Measurements from ENCODE around the gene LRRFIP1. TPM values are rescaled to one million over a fixed set of nuclear protein-coding genes. Genes with fewer than 3 reads are reported as not detected.

LRRFIP1 gene
- polyA plus RNA-seq, 2 donors = 58.9 to 69.5 TPM

DNA sequence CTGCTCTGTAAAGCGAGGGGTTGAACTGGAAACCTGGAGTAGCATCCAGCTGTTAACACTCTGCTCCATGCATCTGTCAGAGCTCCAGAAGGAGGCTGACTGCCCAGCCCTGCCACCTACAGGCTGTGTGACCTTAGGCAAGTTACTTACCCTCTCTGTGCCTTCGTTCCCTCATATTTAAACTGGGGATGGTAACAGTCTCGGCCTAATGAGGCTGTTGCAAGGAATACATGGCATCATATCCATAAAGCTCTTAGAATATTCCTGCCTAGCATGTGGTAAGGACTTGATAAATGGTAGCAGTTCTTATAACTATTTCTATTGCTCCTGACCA, 80.6 kb downstream of the LRRFIP1 start:
- no peak overlapping the region for H3K4me3 ChIP-seq (ENCODE audit: low read depth in 1 of 2, low read length in 2 of 2)
- H3K27me3 ChIP-seq (ENCODE audit: control insufficient read depth in 1 of 2, insufficient read depth in 2 of 2, low read length in 2 of 2) = no peaks in the 10 kb centered on the region
- peaks cover 8 to 22% of the 10 kb centered on the region in 2 donors for H3K4me1 ChIP-seq (ENCODE audit: control insufficient read depth in 2 of 2, insufficient read depth in 2 of 2, low read length in 1 of 2)
- peak overlapping the region; percentile 58 to 72 for H3K27ac ChIP-seq (ENCODE audit: low read depth in 2 of 2, low read length in 1 of 2)
- H3K9me3 ChIP-seq (ENCODE audit: control insufficient read depth in 2 of 2, insufficient read depth in 1 of 2, low read depth in 1 of 2, low read length in 1 of 2) = no peaks in the 10 kb centered on the region
- 74 to 82% methylated on average over 3 of the region's 3 CpGs for WGBS, 2 donors
- H3K36me3 ChIP-seq (ENCODE audit: control insufficient read depth in 2 of 2, insufficient read depth in 2 of 2, low read length in 1 of 2) = peaks cover 0 to 21% of the 10 kb centered on the region in 2 donors

DNA sequence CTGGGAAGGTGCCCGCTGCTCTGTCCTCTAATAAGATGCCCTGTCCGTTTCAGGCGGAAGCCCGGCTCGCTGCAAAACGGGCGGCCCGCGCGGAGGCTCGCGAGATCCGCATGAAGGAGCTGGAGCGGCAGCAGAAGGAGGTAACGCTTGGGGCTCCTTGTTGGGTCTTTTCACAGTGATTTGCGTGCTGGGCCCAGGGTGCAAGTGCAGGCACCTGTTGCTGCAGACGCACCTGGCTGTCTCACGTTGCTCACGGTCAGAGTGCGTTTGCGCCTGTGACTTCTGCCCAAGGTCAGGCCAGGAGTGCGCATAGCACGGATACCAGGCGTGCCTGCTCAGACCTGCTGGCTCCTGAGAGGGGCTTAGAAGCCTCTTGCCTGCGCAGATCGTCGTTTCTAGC, 81.1 kb downstream of the LRRFIP1 start:
- Histone ChIP-seq H3K9me3 (ENCODE audit: control insufficient read depth in 2 of 2, insufficient read depth in 1 of 2, low read depth in 1 of 2, low read length in 1 of 2) (no peaks in the 10 kb centered on the region), H3K4me1 (ENCODE audit: control insufficient read depth in 2 of 2, insufficient read depth in 2 of 2, low read length in 1 of 2) (peaks cover 8 to 19% of the 10 kb centered on the region in 2 donors), H3K27ac (ENCODE audit: low read depth in 2 of 2, low read length in 1 of 2) (peak overlapping the region in 1 of 2 donors; percentile 17), H3K36me3 (ENCODE audit: control insufficient read depth in 2 of 2, insufficient read depth in 2 of 2, low read length in 1 of 2) (peaks cover 0 to 21% of the 10 kb centered on the region in 2 donors), H3K27me3 (ENCODE audit: control insufficient read depth in 1 of 2, insufficient read depth in 2 of 2, low read length in 2 of 2) (no peaks in the 10 kb centered on the region), H3K4me3 (ENCODE audit: low read depth in 1 of 2, low read length in 2 of 2) (no peak overlapping the region)
- WGBS, 2 donors = 89 to 91% methylated on average over 27 of the region's 27 CpGs

DNA sequence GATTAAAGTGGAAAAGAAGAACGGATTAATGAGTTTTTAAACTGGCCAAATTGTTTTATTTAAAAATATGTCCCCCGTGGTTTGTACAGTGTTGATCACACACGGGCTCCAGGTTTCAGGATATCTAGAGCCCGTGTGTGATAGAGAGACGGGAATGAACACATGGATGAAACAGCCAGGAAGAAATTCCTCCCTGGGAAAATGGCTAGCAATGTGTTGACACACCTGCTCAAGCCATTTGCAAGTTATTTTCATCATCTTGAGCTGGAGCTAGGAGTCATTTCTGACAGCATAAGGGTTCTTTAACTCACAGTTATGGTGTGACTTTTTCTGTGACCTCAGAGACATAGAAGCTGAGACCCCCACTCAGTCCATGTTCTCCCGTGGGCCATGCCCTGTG, 81.6 kb downstream of the LRRFIP1 start:
- Histone ChIP-seq H3K36me3 (ENCODE audit: control insufficient read depth in 2 of 2, insufficient read depth in 2 of 2, low read length in 1 of 2) (peaks cover 0 to 21% of the 10 kb centered on the region in 2 donors), H3K4me1 (ENCODE audit: control insufficient read depth in 2 of 2, insufficient read depth in 2 of 2, low read length in 1 of 2) (peaks cover 4 to 15% of the 10 kb centered on the region in 2 donors), H3K27me3 (ENCODE audit: control insufficient read depth in 1 of 2, insufficient read depth in 2 of 2, low read length in 2 of 2) (no peaks in the 10 kb centered on the region), H3K4me3 (ENCODE audit: low read depth in 1 of 2, low read length in 2 of 2) (no peak overlapping the region), H3K9me3 (ENCODE audit: control insufficient read depth in 2 of 2, insufficient read depth in 1 of 2, low read depth in 1 of 2, low read length in 1 of 2) (no peaks in the 10 kb centered on the region), H3K27ac (ENCODE audit: low read depth in 2 of 2, low read length in 1 of 2) (peak overlapping the region in 1 of 2 donors; percentile 17)
- WGBS, 2 donors = 71 to 76% methylated on average over 6 of the region's 6 CpGs

DNA sequence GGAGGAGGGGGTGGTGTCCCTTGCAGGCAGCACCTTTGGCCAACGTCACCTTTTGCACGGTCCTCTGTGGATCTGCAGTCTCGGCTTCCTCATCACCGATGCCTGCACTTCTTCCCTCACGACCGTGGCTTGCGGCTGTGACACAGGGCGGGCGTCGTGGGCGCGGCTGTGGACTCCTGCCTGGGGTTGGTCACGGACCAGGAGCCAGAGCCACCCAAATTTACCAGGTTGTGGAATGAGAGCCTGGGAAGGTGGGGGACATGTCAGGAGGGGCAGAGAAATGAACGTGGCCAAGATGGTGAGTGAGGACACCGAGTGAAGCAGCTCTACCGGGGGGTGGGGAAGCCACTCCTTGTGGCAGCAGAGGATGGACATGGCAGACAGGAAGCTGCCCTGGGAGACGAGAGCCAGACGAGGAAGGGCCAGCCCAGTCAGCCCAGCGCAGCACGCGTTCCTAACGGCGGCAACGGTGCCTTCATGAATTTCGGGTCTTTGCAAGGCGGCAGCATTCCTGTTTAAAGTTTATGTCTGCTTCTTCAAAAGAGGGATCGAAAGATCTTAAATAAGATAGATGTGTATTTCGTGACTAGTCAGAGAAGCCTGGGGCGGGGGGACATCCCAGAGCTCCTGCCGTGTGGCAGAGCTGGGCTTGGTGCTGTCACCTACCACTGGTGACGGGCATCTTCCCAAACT, 84.2 kb downstream of the LRRFIP1 start:
- no peaks in the 10 kb centered on the region for H3K9me3 ChIP-seq (ENCODE audit: control insufficient read depth in 2 of 2, insufficient read depth in 1 of 2, low read depth in 1 of 2, low read length in 1 of 2)
- no peak overlapping the region for H3K27ac ChIP-seq (ENCODE audit: low read depth in 2 of 2, low read length in 1 of 2)
- H3K4me1 ChIP-seq (ENCODE audit: control insufficient read depth in 2 of 2, insufficient read depth in 2 of 2, low read length in 1 of 2) = peaks cover 2 to 3% of the 10 kb centered on the region in 2 donors
- no peaks in the 10 kb centered on the region for H3K27me3 ChIP-seq (ENCODE audit: control insufficient read depth in 1 of 2, insufficient read depth in 2 of 2, low read length in 2 of 2)
- H3K4me3 ChIP-seq (ENCODE audit: low read depth in 1 of 2, low read length in 2 of 2) = no peak overlapping the region
- H3K36me3 ChIP-seq (ENCODE audit: control insufficient read depth in 2 of 2, insufficient read depth in 2 of 2, low read length in 1 of 2) = peaks cover 0 to 21% of the 10 kb centered on the region in 2 donors
- 93 to 95% methylated on average over 31 of the region's 31 CpGs for WGBS, 2 donors

DNA sequence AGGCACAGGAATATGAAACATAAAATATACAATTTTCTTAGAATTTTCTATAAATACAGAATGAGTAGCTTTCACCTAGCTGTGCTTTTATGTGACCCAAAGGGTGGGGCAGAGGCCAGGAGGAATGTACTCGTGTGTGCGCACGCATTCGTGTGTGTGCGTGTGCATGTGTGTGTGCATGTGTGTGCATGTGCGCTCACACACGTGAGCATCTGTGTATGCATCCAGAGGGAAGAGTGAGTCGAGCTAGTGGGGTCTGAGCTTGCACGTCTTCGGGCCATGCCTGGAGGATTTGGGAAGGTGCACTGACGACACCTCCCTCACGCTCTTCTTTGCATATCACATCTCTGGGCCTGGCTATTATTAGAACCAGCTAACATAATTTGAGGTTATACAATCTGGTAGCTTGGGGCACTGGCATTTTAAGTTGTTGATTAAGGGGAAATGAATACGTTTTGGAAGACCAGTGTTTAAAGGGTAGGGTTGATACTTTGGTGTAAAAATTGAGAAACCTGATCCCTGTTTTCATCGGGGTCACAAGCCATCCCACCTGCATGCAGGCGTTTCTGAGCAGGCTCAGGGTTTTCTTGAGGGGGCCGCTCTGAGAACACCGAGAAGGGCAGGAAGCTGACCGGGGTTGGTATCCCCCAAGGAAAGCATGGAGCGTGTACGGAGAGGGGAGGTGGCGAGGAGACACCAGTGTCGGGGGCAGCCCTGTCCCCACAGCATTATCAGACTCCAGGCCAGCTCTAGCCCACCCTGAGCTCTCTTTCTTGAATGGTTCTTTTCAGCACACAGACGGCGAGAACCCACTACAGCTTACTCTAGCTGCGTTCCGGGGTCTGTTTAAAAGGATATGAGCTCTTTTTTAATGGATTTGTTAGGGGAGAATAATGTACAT, 85.3 kb downstream of the LRRFIP1 start:
- H3K4me3 ChIP-seq (ENCODE audit: low read depth in 1 of 2, low read length in 2 of 2) = no peak overlapping the region
- H3K27me3 ChIP-seq (ENCODE audit: control insufficient read depth in 1 of 2, insufficient read depth in 2 of 2, low read length in 2 of 2) = no peaks in the 10 kb centered on the region
- WGBS, 2 donors = 90 to 91% methylated on average over 26 of the region's 26 CpGs
- peaks cover 0 to 21% of the 10 kb centered on the region in 2 donors for H3K36me3 ChIP-seq (ENCODE audit: control insufficient read depth in 2 of 2, insufficient read depth in 2 of 2, low read length in 1 of 2)
- no peaks in the 10 kb centered on the region for H3K9me3 ChIP-seq (ENCODE audit: control insufficient read depth in 2 of 2, insufficient read depth in 1 of 2, low read depth in 1 of 2, low read length in 1 of 2)
- H3K4me1 ChIP-seq (ENCODE audit: control insufficient read depth in 2 of 2, insufficient read depth in 2 of 2, low read length in 1 of 2) = peaks cover 5 to 6% of the 10 kb centered on the region in 2 donors
- no peak overlapping the region for H3K27ac ChIP-seq (ENCODE audit: low read depth in 2 of 2, low read length in 1 of 2)

DNA sequence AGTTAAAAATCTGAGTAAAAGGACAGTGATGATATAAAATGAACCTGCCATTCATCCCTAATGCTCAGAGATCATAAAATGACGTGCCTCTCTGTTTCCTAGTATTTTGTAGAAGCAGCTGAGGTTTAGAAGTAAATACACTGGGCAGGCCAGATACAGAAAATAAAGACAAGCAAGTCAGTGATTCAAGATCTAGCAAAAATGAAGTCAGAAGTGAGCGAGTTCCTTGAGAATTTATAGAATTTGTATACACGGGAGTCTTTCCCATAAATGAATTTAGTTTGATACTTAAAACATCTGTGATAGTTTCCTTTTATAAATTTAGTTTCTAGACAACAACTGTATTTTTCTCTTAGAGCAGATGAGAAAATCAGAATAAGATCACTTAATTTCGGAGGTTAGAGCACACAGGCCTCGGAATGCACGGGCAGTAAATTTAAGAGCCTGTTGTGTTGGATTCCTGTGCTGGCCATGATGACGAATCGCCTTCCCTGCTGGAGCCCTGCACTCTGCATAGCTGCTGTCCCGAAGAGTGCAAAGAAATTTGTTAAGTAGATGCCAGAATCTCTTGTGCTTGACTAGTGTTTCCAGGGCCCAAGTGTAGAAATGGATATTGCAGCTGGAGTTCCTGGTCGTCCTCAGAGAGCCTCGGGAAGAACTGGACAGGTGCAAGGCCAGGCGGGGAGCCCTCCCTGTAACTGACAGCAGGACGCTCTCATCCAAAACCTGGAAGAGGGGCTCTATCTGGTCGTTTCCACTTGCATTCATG, 87.5 kb downstream of the LRRFIP1 start:
- H3K4me1 ChIP-seq (ENCODE audit: control insufficient read depth in 2 of 2, insufficient read depth in 2 of 2, low read length in 1 of 2) = peaks cover 7 to 8% of the 10 kb centered on the region in 2 donors
- H3K4me3 ChIP-seq (ENCODE audit: low read depth in 1 of 2, low read length in 2 of 2) = no peak overlapping the region
- H3K27me3 ChIP-seq (ENCODE audit: control insufficient read depth in 1 of 2, insufficient read depth in 2 of 2, low read length in 2 of 2) = no peaks in the 10 kb centered on the region
- WGBS, 2 donors = 53 to 56% methylated on average over 14 of the region's 14 CpGs
- no peaks in the 10 kb centered on the region for H3K9me3 ChIP-seq (ENCODE audit: control insufficient read depth in 2 of 2, insufficient read depth in 1 of 2, low read depth in 1 of 2, low read length in 1 of 2)
- peaks cover 2 to 19% of the 10 kb centered on the region in 2 donors for H3K36me3 ChIP-seq (ENCODE audit: control insufficient read depth in 2 of 2, insufficient read depth in 2 of 2, low read length in 1 of 2)
- H3K27ac ChIP-seq (ENCODE audit: low read depth in 2 of 2, low read length in 1 of 2) = peak overlapping the region; percentile 53 to 67

DNA sequence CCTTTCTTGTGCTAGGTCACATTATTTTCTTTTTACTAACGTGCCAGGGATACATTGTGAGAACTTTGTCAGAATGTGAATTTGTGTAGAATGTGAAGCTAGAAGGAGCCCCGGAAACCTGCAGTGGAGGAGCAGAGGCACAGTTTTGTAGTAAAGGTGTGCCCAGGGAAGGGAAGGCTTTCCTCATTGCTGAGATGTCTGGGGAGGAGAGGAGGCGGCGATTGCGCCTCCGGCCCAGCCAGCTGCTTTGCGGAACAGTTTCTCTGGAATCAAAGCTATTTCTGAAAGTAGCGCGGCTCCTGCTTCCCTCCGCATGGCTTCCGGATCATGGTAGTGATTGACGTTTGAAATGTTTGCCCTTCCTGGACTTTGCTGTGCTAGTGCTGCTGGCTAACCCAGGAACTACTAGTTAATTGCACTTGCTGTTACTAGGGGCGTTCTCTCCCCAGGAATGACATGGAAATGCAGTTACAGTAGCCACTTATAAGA, 88.1 kb downstream of the LRRFIP1 start:
- H3K9me3 ChIP-seq (ENCODE audit: control insufficient read depth in 2 of 2, insufficient read depth in 1 of 2, low read depth in 1 of 2, low read length in 1 of 2) = no peaks in the 10 kb centered on the region
- H3K36me3 ChIP-seq (ENCODE audit: control insufficient read depth in 2 of 2, insufficient read depth in 2 of 2, low read length in 1 of 2) = peaks cover 4 to 20% of the 10 kb centered on the region in 2 donors
- 39 to 52% methylated on average over 13 of the region's 13 CpGs for WGBS, 2 donors
- H3K27ac ChIP-seq (ENCODE audit: low read depth in 2 of 2, low read length in 1 of 2) = peak overlapping the region; percentile 53 to 67
- no peak overlapping the region for H3K4me3 ChIP-seq (ENCODE audit: low read depth in 1 of 2, low read length in 2 of 2)
- peaks cover 7 to 8% of the 10 kb centered on the region in 2 donors for H3K4me1 ChIP-seq (ENCODE audit: control insufficient read depth in 2 of 2, insufficient read depth in 2 of 2, low read length in 1 of 2)
- no peaks in the 10 kb centered on the region for H3K27me3 ChIP-seq (ENCODE audit: control insufficient read depth in 1 of 2, insufficient read depth in 2 of 2, low read length in 2 of 2)

DNA sequence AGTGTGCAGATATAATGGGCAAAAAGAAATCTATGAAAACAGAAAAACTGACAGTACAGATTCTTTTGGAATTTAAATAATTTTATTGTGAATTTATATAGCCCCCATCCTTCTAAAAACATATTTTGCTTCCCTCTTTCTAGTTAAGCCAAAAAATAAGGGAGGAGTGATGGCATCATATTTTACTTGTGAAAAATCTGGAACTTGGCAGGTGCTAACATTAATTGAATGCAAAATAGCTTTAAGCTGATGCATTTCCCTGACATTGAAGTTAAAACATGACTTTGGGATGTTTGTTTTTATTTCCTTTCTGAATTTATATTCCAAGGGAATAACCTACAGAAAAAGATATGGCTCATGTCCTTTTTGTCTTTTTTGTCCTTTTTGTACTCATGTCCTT, 88.6 kb downstream of the LRRFIP1 start:
- no peak overlapping the region for H3K4me3 ChIP-seq (ENCODE audit: low read depth in 1 of 2, low read length in 2 of 2)
- H3K36me3 ChIP-seq (ENCODE audit: control insufficient read depth in 2 of 2, insufficient read depth in 2 of 2, low read length in 1 of 2) = peaks cover 5 to 18% of the 10 kb centered on the region in 2 donors
- H3K4me1 ChIP-seq (ENCODE audit: control insufficient read depth in 2 of 2, insufficient read depth in 2 of 2, low read length in 1 of 2) = peaks cover 7 to 8% of the 10 kb centered on the region in 2 donors
- H3K27me3 ChIP-seq (ENCODE audit: control insufficient read depth in 1 of 2, insufficient read depth in 2 of 2, low read length in 2 of 2) = no peaks in the 10 kb centered on the region
- H3K27ac ChIP-seq (ENCODE audit: low read depth in 2 of 2, low read length in 1 of 2) = no peak overlapping the region
- no peaks in the 10 kb centered on the region for H3K9me3 ChIP-seq (ENCODE audit: control insufficient read depth in 2 of 2, insufficient read depth in 1 of 2, low read depth in 1 of 2, low read length in 1 of 2)
